WTC11 (cell line): ENCODE results near the gene SMYD3. TPM values are rescaled to one million over a fixed set of nuclear protein-coding genes. Genes with fewer than 3 reads are reported as not detected.
A peak's percentile ranks its signal among the peaks of the same experiment; 100 is the strongest.

ENCODE experiments used
- ATAC-seq: fragments of 200-7000 bp; cut with Tn5 transposase; 2 replicates; pipeline ENCODE4 v1.10.0; 2021; ENCODE audit warnings: mild to moderate bottlenecking, moderate library complexity
- CTCF ChIA-PET: fragments of 300-600 bp; sonication (Branson Sonifier 250); formaldehyde crosslinking; loops from one replicate; lab custom pipeline; 2021; ENCODE audit warnings: antibody characterized with exemption; lab: Charles Lee
- POLR2A ChIA-PET: fragments of 350-600 bp; sonication (Branson Sonifier 250); formaldehyde crosslinking; loops from one replicate; lab custom pipeline; 2021; ENCODE audit warnings: antibody characterized with exemption; lab: Charles Lee
- DNase-seq: peaks from one replicate; pipeline ENCODE4 v3.0.0; 2021; ENCODE audit warnings: low spot score
- H3K27ac Mint-ChIP-seq: 2 replicates; pipeline ENCODE4 v1.8.0; 2021; ENCODE audit warnings: mixed read lengths
- H3K27me3 Mint-ChIP-seq: 2 replicates; pipeline ENCODE4 v1.8.0; 2021; ENCODE audit warnings: low read depth, mild to moderate bottlenecking, moderate library complexity, mixed read lengths
- H3K36me3 Mint-ChIP-seq: 2 replicates; pipeline ENCODE4 v1.8.0; 2021; ENCODE audit warnings: mixed read lengths
- H3K4me1 Mint-ChIP-seq: 2 replicates; pipeline ENCODE4 v1.8.0; 2022; ENCODE audit warnings: mixed read lengths
- H3K4me3 Mint-ChIP-seq: 2 replicates; pipeline ENCODE4 v1.8.0; 2021; ENCODE audit warnings: mild to moderate bottlenecking, moderate library complexity, mixed read lengths
- H3K9me3 Mint-ChIP-seq: 2 replicates; pipeline ENCODE4 v1.8.0; 2021; ENCODE audit warnings: mixed read lengths
- ATF3 ChIP-seq: sonication (generic); formaldehyde crosslinking; conservative IDR thresholded peaks from 2 replicates; pipeline ENCODE4 v1.8.1; 2022; ENCODE audit warnings: mild to moderate bottlenecking, missing genetic modification reagents
- ATF6 ChIP-seq: sonication (generic); formaldehyde crosslinking; IDR thresholded peaks from 2 replicates; pipeline ENCODE4 v1.8.1; 2023; ENCODE audit warnings: mild to moderate bottlenecking, missing genetic modification reagents
- CREB1 ChIP-seq: sonication (generic); formaldehyde crosslinking; IDR thresholded peaks from 2 replicates; pipeline ENCODE4 v1.8.0; 2023; ENCODE audit warnings: mild to moderate bottlenecking, missing genetic modification reagents
- ESRRA ChIP-seq: sonication (generic); formaldehyde crosslinking; IDR thresholded peaks from 2 replicates; pipeline ENCODE4 v1.8.1; 2022; ENCODE audit warnings: mild to moderate bottlenecking, missing genetic modification reagents, borderline replicate concordance
- ETV6 ChIP-seq: sonication (generic); formaldehyde crosslinking; IDR thresholded peaks from 2 replicates; pipeline ENCODE4 v1.8.1; 2022; ENCODE audit warnings: mild to moderate bottlenecking, missing genetic modification reagents
- FOXJ3 ChIP-seq: sonication (generic); formaldehyde crosslinking; IDR thresholded peaks from 2 replicates; pipeline ENCODE4 v1.9.0; 2021; ENCODE audit warnings: missing genetic modification reagents, mild to moderate bottlenecking, borderline replicate concordance
- FOXK1 ChIP-seq: sonication (generic); formaldehyde crosslinking; IDR thresholded peaks from 2 replicates; pipeline ENCODE4 v1.8.0; 2022; ENCODE audit warnings: mild to moderate bottlenecking, moderate library complexity, missing genetic modification reagents
- GABPB1 ChIP-seq: sonication (generic); formaldehyde crosslinking; IDR thresholded peaks from 2 replicates; pipeline ENCODE4 v1.8.1; 2023; ENCODE audit warnings: mild to moderate bottlenecking, missing genetic modification reagents
- JUN ChIP-seq: sonication (generic); formaldehyde crosslinking; IDR thresholded peaks from 2 replicates; pipeline ENCODE4 v1.8.0; 2023; ENCODE audit warnings: mild to moderate bottlenecking, missing genetic modification reagents
- MAX ChIP-seq: sonication (generic); formaldehyde crosslinking; IDR thresholded peaks from 2 replicates; pipeline ENCODE4 v1.8.0; 2022; ENCODE audit warnings: mild to moderate bottlenecking, missing genetic modification reagents
- MLX ChIP-seq: sonication (generic); formaldehyde crosslinking; IDR thresholded peaks from 2 replicates; pipeline ENCODE4 v1.8.1; 2023; ENCODE audit warnings: mild to moderate bottlenecking, missing genetic modification reagents, moderate library complexity
- MXD4 ChIP-seq: fragments of 250-450 bp; sonication (Bioruptor Pico); IDR thresholded peaks from 2 replicates; pipeline ENCODE4 v1.8.0; 2021; ENCODE audit warnings: mild to moderate bottlenecking, moderate library complexity, borderline replicate concordance
- NFATC4 ChIP-seq: fragments of 250-450 bp; sonication (Bioruptor Pico); IDR thresholded peaks from 2 replicates; pipeline ENCODE4 v1.9.0; 2021; ENCODE audit warnings: mild to moderate bottlenecking
- NFYB ChIP-seq: sonication (generic); formaldehyde crosslinking; conservative IDR thresholded peaks from 2 replicates; pipeline ENCODE4 v1.8.0; 2022; ENCODE audit warnings: low read depth, missing genetic modification reagents
- NR3C1 ChIP-seq: sonication (generic); formaldehyde crosslinking; conservative IDR thresholded peaks from 2 replicates; pipeline ENCODE4 v1.8.1; 2023; ENCODE audit warnings: low read depth, mild to moderate bottlenecking, missing genetic modification reagents
- PRDM15 ChIP-seq: sonication (generic); formaldehyde crosslinking; IDR thresholded peaks from 2 replicates; pipeline ENCODE4 v1.8.0; 2022; ENCODE audit warnings: missing genetic modification reagents
- PRRX2 ChIP-seq: fragments of 250-450 bp; sonication (Bioruptor Pico); IDR thresholded peaks from 2 replicates; pipeline ENCODE4 v1.8.0; 2021; ENCODE audit warnings: mild to moderate bottlenecking
- RORB ChIP-seq: fragments of 250-450 bp; sonication (Bioruptor Pico); IDR thresholded peaks from 2 replicates; pipeline ENCODE4 v1.9.0; 2021; ENCODE audit warnings: mild to moderate bottlenecking
- TCF7 ChIP-seq: sonication (generic); formaldehyde crosslinking; IDR thresholded peaks from 2 replicates; pipeline ENCODE4 v1.8.0; 2022; ENCODE audit warnings: mild to moderate bottlenecking, low read depth, missing genetic modification reagents, moderate library complexity
- TEAD4 ChIP-seq: sonication (generic); formaldehyde crosslinking; IDR thresholded peaks from 2 replicates; pipeline ENCODE4 v1.8.0; 2022; ENCODE audit warnings: mild to moderate bottlenecking, missing genetic modification reagents
- ZNF512 ChIP-seq: sonication (generic); formaldehyde crosslinking; IDR thresholded peaks from 2 replicates; pipeline ENCODE4 v1.8.1; 2022; ENCODE audit warnings: missing genetic modification reagents, borderline replicate concordance
- ZSCAN18 ChIP-seq: fragments of 250-450 bp; sonication (Bioruptor Pico); IDR thresholded peaks from 2 replicates; pipeline ENCODE4 v2.1.2; 2022; ENCODE audit warnings: mild to moderate bottlenecking, moderate library complexity
- total RNA-seq: library from RNA; stranded (reverse); gene quantifications from 3 replicates; pipeline ENCODE4 v1.2.3, GENCODE V29; 2021

SMYD3 gene
- total RNA-seq, 1 experiment from 2014 or later: 21.4 TPM

GRCh38 chr1:246169486-246169885 lies 337.6 kb downstream of the SMYD3 start (continued):
- no peak for TF ChIP-seq GABPB1 (CRISPR knock-in tag)

GRCh38 chr1:246169019-246169418 lies 338.1 kb downstream of the SMYD3 start:
- CTCF ChIA-PET: interaction anchor here (0.6 to 1.4 kb wide), 2 partner anchors 17 to 280 kb away, joined by 3 to 4 read pairs; no protein-coding TSS in a partner anchor
- Mint-ChIP-seq H3K9me3 (no peaks in the 10 kb centered on the region), H3K4me3 (no peak overlapping the region), H3K27ac (peak overlapping the region; percentile 75; the same call in 1 of the 2 replicates), H3K27me3 (no peaks in the 10 kb centered on the region), H3K4me1 (peaks cover 6% of the 10 kb centered on the region; the same call in 1 of the 2 replicates), H3K36me3 (no peaks in the 10 kb centered on the region)
- TF ChIP-seq CREB1 (CRISPR knock-in tag) (no peak), FOXJ3 (no peak), MLX (no peak), MAX (CRISPR knock-in tag) (no peak), JUN (no peak), PRDM15 (no peak), RORB (CRISPR knock-in tag) (no peak), TCF7 (CRISPR knock-in tag) (no peak), ESRRA (CRISPR knock-in tag) (no peak), NFYB (CRISPR knock-in tag) (no peak), FOXK1 (CRISPR knock-in tag) (no peak), NR3C1 (CRISPR knock-in tag) (no peak)
- ATAC-seq (no peak), DNase-seq (no peak)
- POLR2A ChIA-PET: no interaction called here

- H3K9me3 Mint-ChIP-seq: no peaks in the 10 kb centered on the region
- DNase-seq (no peak), ATAC-seq (no peak)
- TF ChIP-seq PRRX2 (no peak), TEAD4 (CRISPR knock-in tag) (no peak), ATF3 (CRISPR knock-in tag) (no peak), ZNF512 (CRISPR knock-in tag) (no peak), ZSCAN18 (CRISPR knock-in tag) (no peak), MXD4 (CRISPR knock-in tag) (no peak), ETV6 (no peak), NFATC4 (CRISPR knock-in tag) (no peak), ATF6 (no peak)
- H3K4me1 Mint-ChIP-seq: peaks cover 11% of the 10 kb centered on the region
- ChIA-PET POLR2A (no interaction called here), CTCF (no interaction called here)
- no peaks in the 10 kb centered on the region for H3K36me3 Mint-ChIP-seq
- no peaks in the 10 kb centered on the region for H3K27me3 Mint-ChIP-seq
- H3K27ac Mint-ChIP-seq: no peak overlapping the region
- no peak overlapping the region for H3K4me3 Mint-ChIP-seq
Observed at GRCh38 chr1:246166841-246167240, 340.2 kb downstream of the SMYD3 start.
